ENCODE data around the gene CYB561D1.

GRCh38 chr1:109537450-109538178 lies 43.7 kb downstream of the CYB561D1 start:
- TF ChIP-seq POLR2AphosphoS5 (IDR thresholded peaks at IDR 0.05; ENCODE audit: borderline replicate concordance, low read depth, low read length) (no peak), EZH2 (IDR thresholded peaks at IDR 0.05) (no peak), FOXP2 (optimal IDR thresholded peaks at IDR 0.05; ENCODE audit: control extremely low read depth, extremely low read length, insufficient read depth) (no peak)

Measured in SK-N-MC (cell line).